ENCODE measurements around the gene BANF2. TPM values are rescaled to one million over a fixed set of nuclear protein-coding genes. Genes with fewer than 3 reads are reported as not detected.

Gene BANF2
- total RNA-seq, 1 donor = not detected

DNA sequence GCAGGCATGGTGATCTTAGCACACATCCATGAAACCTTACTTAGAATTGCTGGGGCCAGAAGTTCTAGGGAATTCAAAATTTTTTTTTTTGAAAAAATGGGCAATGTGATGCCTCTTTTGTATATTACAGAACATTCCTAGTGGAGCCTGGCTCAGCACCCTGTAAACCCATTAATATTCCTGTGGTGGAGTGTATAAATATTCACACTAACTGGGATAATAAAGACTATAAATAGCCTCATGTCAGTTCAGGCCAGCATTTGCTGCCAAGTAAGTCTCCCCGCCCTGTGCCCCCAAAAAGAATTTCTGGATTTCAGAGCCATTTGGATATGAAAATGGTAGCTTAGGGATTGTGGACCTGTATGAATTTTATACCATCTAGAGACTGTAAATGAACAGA, 14.8 kb downstream of the BANF2 start:
- H4K20me1 ChIP-seq (ENCODE audit: insufficient read depth, low read length) = no peaks in the 10 kb centered on the region
- no peaks in the 10 kb centered on the region for H3K27me3 ChIP-seq (ENCODE audit: insufficient read depth, low read length)
- H3K4me1 ChIP-seq (ENCODE audit: insufficient read depth, low read length) = peaks cover 8% of the 10 kb centered on the region
- no peak for DNase-seq (ENCODE audit: insufficient read length, low spot score, missing footprints)
- TF ChIP-seq, protein P1, sequence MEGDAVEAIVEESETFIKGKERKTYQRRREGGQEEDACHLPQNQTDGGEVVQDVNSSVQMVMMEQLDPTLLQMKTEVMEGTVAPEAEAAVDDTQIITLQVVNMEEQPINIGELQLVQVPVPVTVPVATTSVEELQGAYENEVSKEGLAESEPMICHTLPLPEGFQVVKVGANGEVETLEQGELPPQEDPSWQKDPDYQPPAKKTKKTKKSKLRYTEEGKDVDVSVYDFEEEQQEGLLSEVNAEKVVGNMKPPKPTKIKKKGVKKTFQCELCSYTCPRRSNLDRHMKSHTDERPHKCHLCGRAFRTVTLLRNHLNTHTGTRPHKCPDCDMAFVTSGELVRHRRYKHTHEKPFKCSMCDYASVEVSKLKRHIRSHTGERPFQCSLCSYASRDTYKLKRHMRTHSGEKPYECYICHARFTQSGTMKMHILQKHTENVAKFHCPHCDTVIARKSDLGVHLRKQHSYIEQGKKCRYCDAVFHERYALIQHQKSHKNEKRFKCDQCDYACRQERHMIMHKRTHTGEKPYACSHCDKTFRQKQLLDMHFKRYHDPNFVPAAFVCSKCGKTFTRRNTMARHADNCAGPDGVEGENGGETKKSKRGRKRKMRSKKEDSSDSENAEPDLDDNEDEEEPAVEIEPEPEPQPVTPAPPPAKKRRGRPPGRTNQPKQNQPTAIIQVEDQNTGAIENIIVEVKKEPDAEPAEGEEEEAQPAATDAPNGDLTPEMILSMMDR (IDR thresholded peaks at IDR 0.05; ENCODE audit: extremely low read depth, low read depth, low read length) = no peak
- H3K79me2 ChIP-seq (ENCODE audit: insufficient read depth, low read length) = no peaks in the 10 kb centered on the region
- no peaks in the 10 kb centered on the region for H3K9me3 ChIP-seq (ENCODE audit: low read depth, low read length)
- H3K4me2 ChIP-seq (ENCODE audit: insufficient read depth, low read length) = no peak overlapping the region
- H3K4me3 ChIP-seq (ENCODE audit: insufficient read depth, low read length) = no peak overlapping the region
- no peak overlapping the region for H3K27ac ChIP-seq (ENCODE audit: low read depth, low read length)
- no peaks in the 10 kb centered on the region for H3K36me3 ChIP-seq (ENCODE audit: insufficient read depth, low read length)
- H2AFZ ChIP-seq (ENCODE audit: low read length) = no peak overlapping the region

DNA sequence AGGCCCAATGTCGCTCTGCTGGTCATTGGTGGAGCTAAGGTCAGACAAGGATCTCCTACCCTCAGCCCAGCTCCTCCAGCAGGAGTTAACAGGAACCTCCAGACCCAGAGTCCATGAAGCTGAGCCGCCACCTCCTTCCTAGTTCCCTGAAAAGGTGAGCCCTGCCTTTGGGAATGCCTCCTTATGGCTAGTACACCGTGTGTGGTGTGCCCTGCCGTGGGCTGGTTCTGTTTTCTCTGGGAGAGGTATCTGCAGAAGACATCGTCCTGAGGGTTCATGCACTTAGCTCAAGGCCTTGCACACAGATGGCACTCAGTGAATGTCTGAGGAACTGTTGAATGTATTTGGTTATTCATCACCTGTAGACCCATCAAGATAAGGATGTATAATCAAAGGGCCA, 15.3 kb downstream of the BANF2 start:
- no peak overlapping the region for H2AFZ ChIP-seq (ENCODE audit: low read length)
- H3K4me1 ChIP-seq (ENCODE audit: insufficient read depth, low read length) = peaks cover 8% of the 10 kb centered on the region
- H3K27me3 ChIP-seq (ENCODE audit: insufficient read depth, low read length) = peaks cover 2% of the 10 kb centered on the region
- no peak overlapping the region for H3K4me3 ChIP-seq (ENCODE audit: insufficient read depth, low read length)
- H3K27ac ChIP-seq (ENCODE audit: low read depth, low read length) = no peak overlapping the region
- no peaks in the 10 kb centered on the region for H3K36me3 ChIP-seq (ENCODE audit: insufficient read depth, low read length)
- no peak overlapping the region for H3K4me2 ChIP-seq (ENCODE audit: insufficient read depth, low read length)
- no peaks in the 10 kb centered on the region for H3K9me3 ChIP-seq (ENCODE audit: low read depth, low read length)
- no peaks in the 10 kb centered on the region for H4K20me1 ChIP-seq (ENCODE audit: insufficient read depth, low read length)
- DNase-seq (ENCODE audit: insufficient read length, low spot score, missing footprints) = no peak
- no peaks in the 10 kb centered on the region for H3K79me2 ChIP-seq (ENCODE audit: insufficient read depth, low read length)
- TF ChIP-seq, protein P1 (IDR thresholded peaks at IDR 0.05; ENCODE audit: extremely low read depth, low read depth, low read length) = no peak

DNA sequence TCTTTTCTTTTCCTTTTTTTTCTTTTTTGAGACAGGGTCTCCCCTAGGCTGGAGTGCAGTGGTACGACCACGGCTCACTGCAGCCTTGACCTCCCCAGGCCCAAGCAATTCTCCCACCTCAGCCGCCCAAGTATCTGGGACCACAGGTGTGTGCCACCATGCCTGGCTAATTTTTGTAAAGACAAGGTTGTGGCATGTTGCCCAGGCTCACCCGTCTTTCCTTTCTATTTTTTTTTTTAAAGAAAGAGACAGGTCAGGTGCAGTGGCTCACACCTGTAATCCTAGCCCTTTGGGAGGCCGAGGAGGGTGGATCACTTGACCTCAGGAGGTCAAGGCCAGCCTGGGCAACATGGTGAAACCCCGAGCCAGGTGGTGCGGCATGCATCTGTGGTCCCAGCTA, 16.6 kb downstream of the BANF2 start:
- Histone ChIP-seq H3K36me3 (ENCODE audit: insufficient read depth, low read length) (no peaks in the 10 kb centered on the region), H3K9me3 (ENCODE audit: low read depth, low read length) (no peaks in the 10 kb centered on the region), H3K79me2 (ENCODE audit: insufficient read depth, low read length) (no peaks in the 10 kb centered on the region), H3K27me3 (ENCODE audit: insufficient read depth, low read length) (peaks cover 4% of the 10 kb centered on the region), H3K27ac (ENCODE audit: low read depth, low read length) (no peak overlapping the region), H2AFZ (ENCODE audit: low read length) (no peak overlapping the region), H3K4me2 (ENCODE audit: insufficient read depth, low read length) (no peak overlapping the region), H4K20me1 (ENCODE audit: insufficient read depth, low read length) (no peaks in the 10 kb centered on the region), H3K4me1 (ENCODE audit: insufficient read depth, low read length) (no peaks in the 10 kb centered on the region), H3K4me3 (ENCODE audit: insufficient read depth, low read length) (no peak overlapping the region)
- no peak for DNase-seq (ENCODE audit: insufficient read length, low spot score, missing footprints)
- TF ChIP-seq, protein P1 (IDR thresholded peaks at IDR 0.05; ENCODE audit: extremely low read depth, low read depth, low read length) = no peak

DNA sequence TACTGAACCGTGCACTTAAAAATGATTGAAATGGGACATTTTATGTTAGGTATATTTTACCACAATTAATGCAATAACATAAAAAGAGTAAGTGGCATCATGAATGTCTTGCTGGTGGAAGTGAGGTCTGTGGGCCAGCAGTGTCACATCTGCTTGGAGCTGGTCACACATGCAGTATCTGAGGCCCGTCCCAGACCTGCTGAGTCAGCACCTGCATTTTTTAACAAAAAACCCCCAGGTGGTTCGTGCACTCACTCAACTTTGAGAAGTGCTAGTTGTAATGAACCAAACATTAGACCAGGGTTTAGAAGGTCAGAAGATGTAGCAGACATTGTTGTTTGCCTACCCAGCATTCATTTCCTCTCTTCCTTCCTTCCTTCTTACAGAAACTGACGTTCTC, 21.0 kb downstream of the BANF2 start:
- Histone ChIP-seq H2AFZ (ENCODE audit: low read length) (no peak overlapping the region), H3K4me1 (ENCODE audit: insufficient read depth, low read length) (no peaks in the 10 kb centered on the region), H3K4me2 (ENCODE audit: insufficient read depth, low read length) (no peak overlapping the region), H3K79me2 (ENCODE audit: insufficient read depth, low read length) (no peaks in the 10 kb centered on the region), H4K20me1 (ENCODE audit: insufficient read depth, low read length) (no peaks in the 10 kb centered on the region), H3K4me3 (ENCODE audit: insufficient read depth, low read length) (no peak overlapping the region), H3K36me3 (ENCODE audit: insufficient read depth, low read length) (no peaks in the 10 kb centered on the region), H3K27ac (ENCODE audit: low read depth, low read length) (no peak overlapping the region), H3K27me3 (ENCODE audit: insufficient read depth, low read length) (peaks cover 4% of the 10 kb centered on the region), H3K9me3 (ENCODE audit: low read depth, low read length) (no peaks in the 10 kb centered on the region)
- TF ChIP-seq, protein P1 (IDR thresholded peaks at IDR 0.05; ENCODE audit: extremely low read depth, low read depth, low read length) = no peak
- DNase-seq (ENCODE audit: insufficient read length, low spot score, missing footprints) = no peak

Measured in osteoblast (primary cell).